NCI-H1694 (cell line): ENCODE results near the gene MMP8.
"Not testable (repeated sequence)": the region's sequence is repeated elsewhere in the genome, so short reads cannot be mapped to it uniquely, and the experiment has no call there.

ENCODE experiments used
- DNase-seq: peaks from one replicate; lab custom pipeline; 2025; lab: John Stamatoyannopoulos, UW

MMP8 gene

GRCh38 chr11:102724904-102725500 is at the start of gene MMP8:
TSS of gene MMP8 (minus strand) at chr11:102724954. CDS start at chr11:102724855, 99 bp downstream.
- no peak for DNase-seq

- DNase-seq, result no peak
Measured at GRCh38 chr11:102773386-102773785, 48.6 kb upstream of the MMP8 start.

- no peak for DNase-seq
Measured at GRCh38 chr11:102771351-102771750, 46.6 kb upstream of the MMP8 start.

DNA sequence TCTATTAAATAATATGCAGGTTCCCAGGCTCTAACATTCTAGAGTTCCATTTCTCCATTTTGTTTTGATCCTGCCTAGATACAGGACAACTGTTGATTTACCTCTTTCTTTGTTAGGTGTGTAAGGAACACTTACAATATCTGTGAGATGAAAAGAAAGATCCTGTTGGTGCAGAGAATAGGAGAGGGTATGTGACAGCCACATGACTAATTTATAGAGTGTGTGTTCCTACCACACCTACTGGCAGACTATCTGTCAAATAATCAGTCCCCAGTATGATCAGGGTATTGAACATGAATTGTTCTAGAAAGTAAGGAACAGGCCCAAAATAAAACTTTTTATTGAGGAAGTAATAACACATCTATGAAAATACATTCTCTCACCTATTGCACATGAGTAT is 45.4 kb upstream of the MMP8 start:
- DNase-seq, result no peak

- DNase-seq, result no peak
Measured at GRCh38 chr11:102767800-102768199, 43.0 kb upstream of the MMP8 start.

DNA sequence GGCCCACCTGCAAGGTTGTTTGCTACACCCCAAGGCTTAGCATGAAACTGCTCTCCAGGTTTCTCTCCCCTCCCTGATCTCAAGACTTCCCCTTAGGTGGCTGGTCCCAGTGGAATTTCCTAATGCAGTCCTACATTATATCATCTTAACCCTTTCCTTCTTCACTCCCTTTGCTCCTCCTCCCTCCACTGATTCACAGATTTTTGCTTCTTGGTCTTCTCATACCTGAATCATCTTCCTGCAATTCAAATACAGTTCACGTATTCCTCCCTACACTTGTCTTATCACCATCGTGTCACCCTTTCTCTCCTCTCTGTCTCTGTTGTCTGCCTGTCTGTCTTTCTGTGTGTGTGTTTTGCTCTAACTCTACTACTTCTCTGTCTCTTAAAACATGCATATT is 38.7 kb upstream of the MMP8 start:
- DNase-seq, result no peak

DNA sequence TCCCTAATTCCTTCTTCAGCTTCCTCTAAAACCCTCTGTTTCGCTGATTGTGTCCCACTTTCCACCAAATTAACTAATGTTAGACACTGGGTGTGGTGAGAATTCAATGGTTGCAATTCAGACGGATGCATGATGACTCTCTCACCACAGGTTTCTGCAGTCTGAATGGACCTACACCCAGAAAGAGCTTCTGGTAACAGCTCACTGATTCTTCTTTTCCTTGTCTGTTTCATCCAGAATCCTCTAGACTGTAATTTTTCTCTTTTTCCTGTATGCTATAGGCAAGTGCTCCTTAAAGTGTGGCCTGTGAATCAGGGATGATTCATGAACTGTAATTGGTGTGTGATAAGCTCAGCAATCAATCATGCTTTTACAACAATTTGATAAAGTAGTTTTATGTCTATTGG is 37.6 kb upstream of the MMP8 start:
- DNase-seq, result no peak

DNA sequence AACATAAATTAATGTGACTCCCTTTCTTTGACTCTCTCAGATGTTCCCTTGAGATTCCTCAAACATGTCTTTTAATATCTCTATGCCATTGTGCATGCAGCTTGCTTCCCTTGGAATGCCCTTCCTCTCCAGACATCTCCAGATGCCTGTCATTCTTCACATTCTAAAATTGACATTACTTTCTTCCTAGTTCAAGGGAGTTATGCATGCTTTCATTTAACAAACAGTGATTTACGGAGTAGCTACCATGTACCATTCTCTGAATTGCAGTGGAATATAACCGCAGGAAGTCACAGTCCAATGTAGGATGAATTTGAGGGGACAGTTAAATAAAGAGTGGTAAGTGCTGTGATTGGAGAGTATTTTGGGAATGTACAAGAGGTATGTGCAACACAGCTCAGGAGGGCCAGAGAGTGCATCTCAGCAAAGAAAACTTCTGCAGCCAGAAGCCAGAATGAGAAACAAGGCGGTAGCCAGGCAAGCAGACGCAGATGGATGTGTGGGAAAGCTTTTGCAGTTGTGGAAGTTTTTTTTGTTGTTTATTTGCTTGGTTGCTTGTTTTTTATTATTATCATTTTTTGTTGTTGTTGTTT is 37.0 kb upstream of the MMP8 start:
- no peak for DNase-seq

DNA sequence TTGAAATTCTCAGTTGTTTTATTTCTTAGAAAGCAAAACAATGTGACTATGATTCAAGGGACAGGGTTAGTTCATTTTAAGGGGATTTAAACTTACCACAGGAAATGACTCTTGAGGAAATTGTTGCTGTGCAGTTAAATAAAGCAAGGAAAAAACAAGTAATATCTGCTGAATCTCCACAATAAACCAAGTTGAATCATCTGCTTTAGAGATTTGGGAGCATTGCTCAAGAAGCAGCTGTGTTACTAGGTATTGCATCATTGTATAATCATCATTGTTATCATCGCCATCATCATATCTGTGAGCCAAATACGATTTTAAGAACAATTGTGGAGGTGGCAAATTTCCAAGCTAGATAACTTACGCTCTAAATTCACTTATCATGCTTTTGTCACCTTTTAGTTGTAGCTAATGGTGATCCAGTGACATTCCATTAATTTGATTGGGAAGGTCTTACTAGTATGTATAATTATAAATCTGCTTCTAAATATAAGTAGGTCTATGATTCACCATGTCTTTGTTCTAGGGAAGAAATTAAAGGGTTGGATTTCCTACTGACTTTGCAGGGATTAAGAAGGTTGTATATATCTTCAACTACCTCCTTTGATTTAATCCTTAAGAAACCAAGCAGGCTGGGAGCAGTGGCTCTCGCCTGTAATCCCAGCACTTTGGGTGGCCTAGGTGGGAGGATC is 35.7 kb upstream of the MMP8 start:
- DNase-seq, result no peak

DNA sequence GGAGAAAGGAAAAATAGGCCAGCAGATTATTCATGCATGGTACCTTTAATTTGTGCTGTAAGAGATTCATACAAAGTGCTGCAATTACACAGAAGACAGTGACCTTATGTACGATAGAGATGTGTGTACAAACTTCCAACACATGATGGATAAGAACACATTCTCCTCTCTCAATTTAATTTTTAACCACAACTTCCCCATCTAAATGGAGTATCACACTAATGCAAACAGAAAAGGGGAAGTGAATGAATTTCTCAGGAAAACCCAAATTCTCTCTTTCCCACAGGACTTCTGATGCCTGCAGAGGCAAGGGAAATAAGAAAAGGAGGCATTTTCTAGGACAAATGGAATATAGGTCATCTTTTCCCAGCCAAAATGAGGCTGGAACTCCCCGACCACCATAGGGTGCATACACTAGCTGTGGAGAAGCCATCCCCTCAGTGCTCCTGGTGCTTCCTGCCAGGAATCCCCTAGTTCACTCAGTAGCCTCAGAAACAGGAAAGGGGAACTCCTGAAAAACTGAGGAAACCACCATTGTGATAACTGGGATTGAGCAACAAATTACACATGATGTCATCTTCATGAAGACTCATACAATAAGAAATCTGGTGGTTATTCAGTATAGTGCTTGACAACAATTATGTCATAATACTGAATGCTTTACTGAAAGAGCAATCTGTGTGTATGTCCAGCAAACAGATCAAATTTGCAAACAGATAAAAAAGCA is 33.2 kb upstream of the MMP8 start:
- DNase-seq, result no peak

GRCh38 chr11:102753267-102753666 is 28.5 kb upstream of the MMP8 start:
- DNase-seq, result no peak

DNA sequence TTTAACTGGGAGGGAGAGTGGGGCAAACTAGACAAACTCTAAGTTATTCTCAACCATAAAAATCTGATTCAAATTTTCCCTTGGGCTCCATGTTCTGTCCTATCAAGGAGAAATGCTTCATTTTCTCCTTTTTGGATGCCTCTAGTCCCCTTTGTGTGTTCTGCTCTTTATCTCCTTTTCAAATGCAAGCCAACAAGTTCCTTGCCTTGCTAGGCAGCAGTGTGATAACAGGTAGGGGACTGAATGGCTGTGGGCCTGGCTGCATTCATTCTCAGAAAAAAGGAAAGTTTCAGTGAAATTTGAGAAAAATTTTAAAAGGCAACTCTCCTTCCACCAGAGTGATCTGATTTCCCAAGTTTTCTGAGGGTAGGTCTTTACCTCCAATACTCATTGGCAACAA is 26.9 kb upstream of the MMP8 start:
- DNase-seq, result no peak

- DNase-seq, result no peak
Measured at GRCh38 chr11:102749101-102749722, 24.5 kb upstream of the MMP8 start.

DNA sequence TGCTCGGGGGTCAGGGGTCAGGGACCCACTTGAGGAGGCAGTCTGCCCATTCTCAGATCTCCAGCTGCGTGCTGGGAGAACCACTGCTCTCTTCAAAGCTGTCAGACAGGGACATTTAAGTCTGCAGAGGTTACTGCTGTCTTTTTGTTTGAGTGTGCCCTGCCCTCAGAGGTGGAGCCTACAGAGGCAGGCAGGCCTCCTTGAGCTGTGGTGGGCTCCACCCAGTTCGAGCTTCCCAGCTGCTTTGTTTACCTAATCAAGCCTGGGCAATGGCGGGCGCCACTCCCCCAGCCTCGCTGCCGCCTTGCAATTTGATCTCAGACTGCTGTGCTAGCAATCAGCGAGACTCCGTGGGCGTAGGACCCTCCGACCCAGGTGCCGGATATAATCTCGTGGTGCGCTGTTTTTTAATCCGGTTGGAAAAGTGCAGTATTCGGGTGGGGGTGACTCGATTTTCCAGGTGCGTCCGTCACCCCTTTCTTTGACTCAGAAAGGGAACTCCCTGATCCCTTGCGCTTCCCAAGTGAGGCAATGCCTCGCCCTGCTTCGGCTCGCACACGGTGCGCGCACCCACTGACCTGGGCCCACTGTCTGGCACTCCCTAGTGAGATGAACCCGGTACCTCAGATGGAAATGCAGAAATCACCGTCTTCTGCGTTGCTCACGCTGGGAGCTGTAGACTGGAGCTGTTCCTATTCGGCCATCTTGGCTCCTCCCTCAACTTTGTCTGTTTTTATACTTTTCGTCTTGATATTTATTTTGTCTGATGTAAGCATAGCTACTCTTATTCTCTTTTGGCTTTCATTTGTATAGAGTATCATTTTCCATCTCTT is 22.2 kb upstream of the MMP8 start:
- DNase-seq, result not testable (repeated sequence)

DNA sequence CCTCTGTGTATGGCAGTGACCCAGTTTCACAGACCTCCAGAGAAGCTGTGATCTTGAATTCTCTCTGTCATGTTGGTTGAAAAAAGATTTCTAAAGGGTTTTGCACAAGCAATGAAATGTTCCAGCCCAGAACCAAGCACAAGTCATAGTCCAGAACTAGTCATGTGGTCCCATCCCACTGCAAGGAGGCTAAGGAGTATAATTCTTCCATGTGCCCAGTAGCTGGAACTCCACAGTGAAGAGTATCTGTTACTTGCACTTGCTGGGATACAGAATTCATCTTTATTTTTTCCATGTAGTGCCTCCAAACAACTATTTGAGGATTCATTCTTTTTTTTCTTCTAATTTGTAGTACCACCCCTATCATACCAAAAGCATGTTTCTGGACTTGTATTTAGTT is 9.9 kb upstream of the MMP8 start:
- DNase-seq, result no peak

DNA sequence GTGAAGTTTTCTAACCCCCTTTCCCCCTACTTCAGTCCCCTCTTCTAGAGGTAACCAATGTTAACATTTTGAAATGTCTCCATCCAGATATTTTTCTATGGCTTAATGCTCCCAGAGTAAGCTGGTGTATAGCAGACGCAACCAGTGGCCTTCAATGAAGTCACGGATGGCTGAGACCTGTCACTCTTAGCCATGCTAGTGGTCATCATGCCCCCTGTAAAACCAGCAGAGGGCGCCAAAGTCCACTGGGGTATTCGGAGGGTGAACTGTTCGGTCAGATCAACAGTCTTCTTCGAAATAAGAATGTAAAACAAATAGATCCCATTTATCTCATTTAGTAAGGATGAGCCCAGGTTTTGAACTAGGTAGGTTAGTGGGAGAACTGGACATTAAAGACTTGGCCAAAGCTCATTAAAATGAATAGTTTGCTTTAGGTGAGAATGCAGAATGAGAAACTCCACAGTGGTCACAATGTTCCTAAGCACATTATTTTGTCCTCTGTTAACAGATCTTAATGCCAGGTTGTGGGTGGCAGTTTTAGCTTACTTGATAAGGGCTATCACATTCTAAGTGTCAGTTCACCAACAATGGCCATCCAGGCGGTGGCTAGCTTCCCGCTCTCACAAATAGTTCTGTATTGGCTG is 8.6 kb upstream of the MMP8 start:
- DNase-seq, result no peak

DNA sequence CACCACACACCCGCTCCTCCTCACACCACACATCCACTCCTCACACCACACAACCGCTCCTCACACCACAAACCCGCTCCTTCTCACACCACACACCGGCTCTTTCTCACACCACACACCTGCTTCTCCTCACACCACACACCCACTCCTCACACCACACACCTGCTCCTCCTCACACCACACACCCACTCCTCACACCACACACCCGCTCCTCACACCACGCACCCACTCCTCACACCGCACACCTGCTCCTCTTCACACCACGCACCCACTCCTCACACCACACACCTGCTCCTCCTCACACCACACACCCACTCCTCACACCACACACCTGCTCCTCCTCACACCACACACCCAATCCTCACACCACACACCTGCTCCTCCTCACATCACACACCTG is 6.2 kb upstream of the MMP8 start:
- not testable (repeated sequence) for DNase-seq

- no peak for DNase-seq
Measured at GRCh38 chr11:102729849-102730815, 5.4 kb upstream of the MMP8 start.

- DNase-seq, result no peak
Measured at GRCh38 chr11:102727890-102728289, 3.1 kb upstream of the MMP8 start.

- no peak for DNase-seq
Measured at GRCh38 chr11:102722821-102723220, 1.9 kb downstream of the MMP8 start.
